K562 (cell line): Measurements from ENCODE around the gene DPM2. TPM values are rescaled to one million over a fixed set of nuclear protein-coding genes. Genes with fewer than 3 reads are reported as not detected.
A peak's percentile ranks its signal among the peaks of the same experiment; 100 is the strongest.

Experiments
- CREM ChIP-seq: IDR thresholded peaks from 2 replicates; pipeline ENCODE4 v1.6.1; 2014; ENCODE audit warnings: antibody characterized with exemption, low read depth
- DACH1 ChIP-seq: fragments of 450-650 bp; IDR thresholded peaks from 2 replicates; pipeline ENCODE4 v1.6.1; 2018; ENCODE audit not compliant: partially characterized antibody
- DMBX1 ChIP-seq: fragments of 250-450 bp; sonication (Bioruptor Pico); IDR thresholded peaks from 2 replicates; pipeline ENCODE4 v1.8.0; 2022; ENCODE audit warnings: inconsistent platforms, mild to moderate bottlenecking, moderate library complexity, borderline replicate concordance
- ESRRA ChIP-seq: fragments of 450-650 bp; IDR thresholded peaks from 2 replicates; pipeline ENCODE4 v1.6.1; 2014; ENCODE audit warnings: low read depth, mild to moderate bottlenecking, moderate library complexity, borderline replicate concordance
- EWSR1 ChIP-seq: fragments of 450-650 bp; IDR thresholded peaks from 2 replicates; pipeline ENCODE4 v1.6.1; 2018; ENCODE audit warnings: borderline replicate concordance, mild to moderate bottlenecking, low read depth, moderate library complexity; ENCODE audit not compliant: partially characterized antibody
- HDAC1 ChIP-seq, 2 experiments: fragments of 450-650 bp; IDR thresholded peaks; 2 replicates each; pipeline ENCODE4 v1.6.1; 2016 to 2017; ENCODE audit warnings: inconsistent platforms in 1 of 2, mild to moderate bottlenecking in 1 of 2, moderate library complexity in 1 of 2
- HNRNPH1 ChIP-seq: fragments of 200-400 bp; formaldehyde crosslinking; optimal IDR thresholded peaks from 2 replicates; pipeline ENCODE3; 2017; ENCODE audit warnings: low read depth, mild to moderate bottlenecking, low read length, moderate library complexity
- KLF10 ChIP-seq: fragments of 250-450 bp; sonication (Bioruptor Pico); IDR thresholded peaks from 2 replicates; pipeline ENCODE4 v1.6.1; 2021; ENCODE audit warnings: matching md5 sums
- KLF16 ChIP-seq: IDR thresholded peaks from 2 replicates; pipeline ENCODE4 v1.6.1; 2016; ENCODE audit warnings: antibody characterized with exemption
- MAX ChIP-seq: sonication (generic); formaldehyde crosslinking; IDR thresholded peaks from 2 replicates; pipeline ENCODE4 v1.9.0; 2022; ENCODE audit warnings: mild to moderate bottlenecking, missing genetic modification reagents
- MCM5 ChIP-seq: fragments of 450-650 bp; IDR thresholded peaks from 2 replicates; pipeline ENCODE4 v1.6.1; 2016; ENCODE audit warnings: low read depth
- MEIS2 ChIP-seq: fragments of 450-650 bp; IDR thresholded peaks from 2 replicates; pipeline ENCODE4 v1.6.1; 2014; ENCODE audit warnings: mild to moderate bottlenecking; ENCODE audit not compliant: partially characterized antibody
- MYNN ChIP-seq, 2 experiments: sonication (generic); formaldehyde crosslinking in 1 of 2; IDR thresholded peaks; 2 replicates each; pipeline versions ENCODE4 v1.5.0 to v1.6.1; 2016 to 2020; ENCODE audit warnings: antibody characterized with exemption in 1 of 2, missing genetic modification reagents in 1 of 2
- NR1H2 ChIP-seq: sonication (generic); formaldehyde crosslinking; IDR thresholded peaks from 2 replicates; pipeline ENCODE4 v1.4.0; 2020; ENCODE audit warnings: mild to moderate bottlenecking, missing genetic modification reagents
- PKNOX1 ChIP-seq: fragments of 450-650 bp; IDR thresholded peaks from 2 replicates; pipeline ENCODE4 v1.6.1; 2016
- PRMT5 ChIP-seq: sonication (generic); formaldehyde crosslinking; IDR thresholded peaks from 2 replicates; pipeline ENCODE4 v1.5.0; 2020; ENCODE audit warnings: missing genetic modification reagents
- RFX7 ChIP-seq: fragments of 250-450 bp; sonication (Bioruptor Pico); IDR thresholded peaks from 2 replicates; pipeline ENCODE4 v1.5.1; 2021; ENCODE audit warnings: mild to moderate bottlenecking
- SMAD3 ChIP-seq: fragments of 450-650 bp; formaldehyde crosslinking; conservative IDR thresholded peaks from 2 replicates; pipeline ENCODE4 v1.4.0; 2020; ENCODE audit warnings: mild to moderate bottlenecking
- UBTF ChIP-seq, 2 experiments: IDR thresholded peaks; 2 replicates each; pipeline ENCODE4 v1.6.1; 2012; ENCODE audit warnings: improper control_type of control experiment in 2 of 2, low read depth in 2 of 2, low read length in 2 of 2, borderline replicate concordance in 1 of 2
- ZBTB17 ChIP-seq: fragments of 450-650 bp; formaldehyde crosslinking; IDR thresholded peaks from 2 replicates; pipeline ENCODE4 v1.4.0; 2020; ENCODE audit warnings: mild to moderate bottlenecking
- ZBTB8A ChIP-seq: fragments of 450-650 bp; IDR thresholded peaks from 2 replicates; pipeline ENCODE4 v1.6.1; 2018; ENCODE audit warnings: mild to moderate bottlenecking, moderate library complexity; ENCODE audit not compliant: partially characterized antibody
- ZFP30 ChIP-seq: fragments of 250-450 bp; sonication (Bioruptor Pico); IDR thresholded peaks from 2 replicates; pipeline ENCODE4 v1.8.0; 2022; ENCODE audit warnings: moderate library complexity, mild to moderate bottlenecking, inconsistent platforms, borderline replicate concordance
- ZNF3 ChIP-seq: fragments of 250-450 bp; sonication (Bioruptor Pico); IDR thresholded peaks from 2 replicates; pipeline ENCODE4 v1.5.0; 2021; ENCODE audit warnings: mild to moderate bottlenecking, moderate library complexity
- ZNF512 ChIP-seq: IDR thresholded peaks from 2 replicates; pipeline ENCODE4 v1.6.1; 2016; ENCODE audit warnings: missing genetic modification characterization, missing compliant biosample characterization
- ZSCAN29 ChIP-seq: fragments of 450-650 bp; IDR thresholded peaks from 2 replicates; pipeline ENCODE4 v1.6.1; 2017
- polyA plus RNA-seq, 8 experiments: library from polyadenylated mRNA; depleted of rRNA in 4 of 8; stranded (reverse) in 5 of 8; unstranded in 3 of 8; fragments of >200 nt; fragmentation: Nextera tagmentation in 2 of 8; fragmentation: Illumina TruSeq in 1 of 8; extraction: Ambion mirVana in 2 of 8; extraction: Trizol in 1 of 8; gene quantifications; 2 replicates each; pipeline versions ENCODE4 v1.2.1 to v1.2.3, GENCODE V29; 2011 to 2014; ENCODE audit warnings: inconsistent platforms in 1 of 8, missing spikeins in 1 of 8
- total RNA-seq, 7 experiments: library from RNA; depleted of rRNA in 6 of 7; stranded (reverse); fragments of >200 nt in 6 of 7; fragmentation: Illumina TruSeq in 2 of 7; extraction: Trizol in 2 of 7; gene quantifications; 2 replicates each; pipeline versions ENCODE4 v1.2.1 to v1.2.3, GENCODE V29; 2011 to 2021; ENCODE audit warnings: low replicate concordance in 1 of 7
- TF ChIP-seq, protein P1 (sequence below): fragments of 250-450 bp; sonication (Bioruptor Pico); IDR thresholded peaks from 2 replicates; pipeline ENCODE4 v1.8.0; 2021; ENCODE audit warnings: borderline replicate concordance, mild to moderate bottlenecking, moderate library complexity; ENCODE audit not compliant: poor library complexity, severe bottlenecking

DPM2 gene
- total and polyA plus RNA-seq, 9 of the 15 experiments (the other 6 are each of a cell fraction or from before 2014, with no cell fraction given): 43.5 to 126 (median 71.1) TPM

DNA sequence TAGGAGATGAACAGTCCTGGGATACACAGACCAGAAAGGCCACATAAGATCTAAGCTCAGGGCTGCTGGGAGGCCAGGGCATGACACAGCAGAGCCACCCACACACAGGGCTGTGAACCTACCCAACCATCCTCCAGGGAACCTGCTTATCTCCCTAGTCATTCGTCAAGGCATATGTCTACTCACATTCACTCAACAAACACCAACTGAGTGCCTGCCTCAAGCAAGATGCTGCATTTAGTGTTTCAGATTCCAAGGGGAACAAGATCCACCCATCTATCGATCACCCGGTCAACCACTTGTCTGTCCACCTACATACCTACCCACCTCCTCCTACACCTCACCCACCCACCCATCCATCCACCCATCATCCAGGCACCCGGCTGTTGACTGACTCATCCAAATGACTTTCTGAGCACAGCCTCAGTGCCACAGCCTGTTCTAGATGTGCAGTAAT, 1.9 kb downstream of the DPM2 start (continued):
- TF ChIP-seq ZNF512 (tag): no peak
- no peak for TF ChIP-seq MYNN (IDR thresholded peaks at IDR 0.05)
- TF ChIP-seq MYNN (CRISPR knock-in tag; IDR thresholded peaks at IDR 0.05): no peak
- TF ChIP-seq EWSR1: no peak
- no peak for TF ChIP-seq HNRNPH1
- TF ChIP-seq ZSCAN29: no peak
- no peak for TF ChIP-seq ZFP30 (CRISPR knock-in tag)
- TF ChIP-seq RFX7: no peak
- no peak for TF ChIP-seq KLF10
- no peak for TF ChIP-seq SMAD3 (CRISPR knock-in tag)
- no peak for TF ChIP-seq PRMT5 (CRISPR knock-in tag)
- no peak for TF ChIP-seq ZBTB17 (CRISPR knock-in tag)
- no peak for TF ChIP-seq NR1H2 (CRISPR knock-in tag)
- peak in 1 of 2 experiments; percentile 79; a peak in 1 of 4 replicates for TF ChIP-seq HDAC1 (IDR thresholded peaks at IDR 0.05)
- TF ChIP-seq ZBTB8A: no peak
- peak; percentile 63 for TF ChIP-seq CREM
- peak; percentile 89 for TF ChIP-seq MEIS2
- TF ChIP-seq, protein P1, sequence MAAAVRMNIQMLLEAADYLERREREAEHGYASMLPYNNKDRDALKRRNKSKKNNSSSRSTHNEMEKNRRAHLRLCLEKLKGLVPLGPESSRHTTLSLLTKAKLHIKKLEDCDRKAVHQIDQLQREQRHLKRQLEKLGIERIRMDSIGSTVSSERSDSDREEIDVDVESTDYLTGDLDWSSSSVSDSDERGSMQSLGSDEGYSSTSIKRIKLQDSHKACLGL (CRISPR knock-in tag): no peak
- no peak for TF ChIP-seq DACH1
- TF ChIP-seq MAX: no peak
- no peak for TF ChIP-seq UBTF (IDR thresholded peaks at IDR 0.05; ENCODE audit: borderline replicate concordance in 1 of 2, low read depth in 2 of 2, low read length in 2 of 2)
- peak; percentile 88; the same call in 1 of the 2 replicates for TF ChIP-seq ZNF3
- TF ChIP-seq DMBX1 (CRISPR knock-in tag): no peak
- TF ChIP-seq MCM5: no peak
- TF ChIP-seq KLF16: no peak
- TF ChIP-seq PKNOX1: peak; percentile 70; the same call in 1 of the 2 replicates
- TF ChIP-seq ESRRA: no peak
